H9 (cell line): ENCODE measurements around the gene HSPA9. TPM values are rescaled to one million over a fixed set of nuclear protein-coding genes. Genes with fewer than 3 reads are reported as not detected.

ENCODE experiments used
- DNase-seq: peaks from one replicate; pipeline ENCODE4 v3.0.0-alpha.2; 2017
- H2AFZ ChIP-seq: one replicate; pipeline ENCODE4 v1.6.1; 2013; ENCODE audit warnings: mild to moderate bottlenecking, low read length, control low read depth, moderate library complexity
- H2AK5ac ChIP-seq: 2 replicates; pipeline ENCODE4 v1.6.1; 2013; ENCODE audit warnings: low read length, control low read depth, mixed read lengths; ENCODE audit not compliant: insufficient read length
- H2BK120ac ChIP-seq: one replicate; pipeline ENCODE4 v1.6.1; 2013; ENCODE audit warnings: low read depth, mild to moderate bottlenecking, low read length, control low read depth, inconsistent platforms; ENCODE audit not compliant: poor library complexity, severe bottlenecking
- H2BK12ac ChIP-seq: 2 replicates; pipeline ENCODE4 v1.6.1; 2013; ENCODE audit warnings: low read length, control low read depth, mixed read lengths, low read depth; ENCODE audit not compliant: insufficient read length
- H2BK15ac ChIP-seq: 2 replicates; pipeline ENCODE4 v1.6.1; 2013; ENCODE audit warnings: low read depth, low read length, control low read depth
- H2BK20ac ChIP-seq: one replicate; pipeline ENCODE4 v1.6.1; 2013; ENCODE audit warnings: low read depth, mild to moderate bottlenecking, low read length, control low read depth, inconsistent platforms; ENCODE audit not compliant: poor library complexity, severe bottlenecking
- H2BK5ac ChIP-seq: 2 replicates; pipeline ENCODE4 v1.6.1; 2013; ENCODE audit warnings: low read length, control low read depth, mixed read lengths; ENCODE audit not compliant: insufficient read length
- H3K14ac ChIP-seq: 2 replicates; pipeline ENCODE4 v1.6.1; 2013; ENCODE audit warnings: low read length, control low read depth; ENCODE audit not compliant: insufficient read depth
- H3K18ac ChIP-seq: 2 replicates; pipeline ENCODE4 v1.6.1; 2013; ENCODE audit warnings: low read depth, mild to moderate bottlenecking, mixed read lengths, low read length, control low read depth; ENCODE audit not compliant: insufficient read length
- H3K23ac ChIP-seq: 2 replicates; pipeline ENCODE4 v1.6.1; 2013; ENCODE audit warnings: low read length, control low read depth, mixed read lengths, low read depth; ENCODE audit not compliant: insufficient read length
- H3K23me2 ChIP-seq: 2 replicates; pipeline ENCODE4 v1.6.1; 2013; ENCODE audit warnings: low read depth, mild to moderate bottlenecking, mixed read lengths, low read length, control low read depth; ENCODE audit not compliant: insufficient read length, poor library complexity, severe bottlenecking
- H3K27ac ChIP-seq: 2 replicates; pipeline ENCODE4 v1.5.1; 2013; ENCODE audit warnings: low read length, control low read depth, mixed read lengths, low read depth; ENCODE audit not compliant: insufficient read length
- H3K27me3 ChIP-seq: 2 replicates; pipeline ENCODE4 v1.6.1; 2013; ENCODE audit warnings: low read length, control low read depth, inconsistent platforms; ENCODE audit not compliant: insufficient read depth
- H3K4ac ChIP-seq: 2 replicates; pipeline ENCODE4 v1.6.1; 2013; ENCODE audit warnings: low read depth, mild to moderate bottlenecking, control low read depth, inconsistent platforms, low read length, moderate library complexity
- H3K4me1 ChIP-seq: 2 replicates; pipeline ENCODE4 v1.6.1; 2013; ENCODE audit warnings: low read length, control low read depth, inconsistent platforms; ENCODE audit not compliant: insufficient read depth
- H3K4me2 ChIP-seq: 2 replicates; pipeline ENCODE4 v1.6.1; 2013; ENCODE audit warnings: low read length, control low read depth, mixed read lengths; ENCODE audit not compliant: insufficient read length, insufficient read depth
- H3K56ac ChIP-seq: 2 replicates; pipeline ENCODE4 v1.6.1; 2013; ENCODE audit warnings: low read depth, mild to moderate bottlenecking, mixed read lengths, low read length, control low read depth; ENCODE audit not compliant: insufficient read length
- H3K79me1 ChIP-seq: 2 replicates; pipeline ENCODE4 v1.6.1; 2013; ENCODE audit warnings: low read depth, mild to moderate bottlenecking, moderate library complexity, low read length, control low read depth, inconsistent platforms; ENCODE audit not compliant: insufficient read depth, poor library complexity, severe bottlenecking
- H3K79me2 ChIP-seq: 2 replicates; pipeline ENCODE4 v1.6.1; 2013; ENCODE audit warnings: low read length, control low read depth, inconsistent platforms; ENCODE audit not compliant: insufficient read depth
- H3K9ac ChIP-seq: 2 replicates; pipeline ENCODE4 v1.6.1; 2013; ENCODE audit warnings: low read length, control low read depth, mixed read lengths; ENCODE audit not compliant: insufficient read length; ENCODE audit errors: extremely low read depth
- H3K9me3 ChIP-seq: one replicate; pipeline ENCODE4 v1.6.1; 2013; ENCODE audit warnings: low read depth, low read length, inconsistent platforms; ENCODE audit not compliant: control insufficient read depth
- H3T11ph ChIP-seq: one replicate; pipeline ENCODE4 v1.6.1; 2013; ENCODE audit warnings: mild to moderate bottlenecking, low read length, control low read depth, inconsistent platforms
- H4K20me1 ChIP-seq: one replicate; pipeline ENCODE4 v1.6.1; 2013; ENCODE audit not compliant: control insufficient read depth, insufficient read length, insufficient read depth
- H4K5ac ChIP-seq: 2 replicates; pipeline ENCODE4 v1.6.1; 2013; ENCODE audit warnings: low read depth, mild to moderate bottlenecking, mixed read lengths, low read length, control low read depth; ENCODE audit not compliant: insufficient read length
- H4K8ac ChIP-seq: replicated peaks from 2 replicates; pipeline ENCODE4 v1.6.1; 2013; ENCODE audit warnings: low read length, control low read depth, mixed read lengths, low read depth; ENCODE audit not compliant: insufficient read length
- H4K91ac ChIP-seq: 2 replicates; pipeline ENCODE4 v1.6.1; 2013; ENCODE audit warnings: low read depth, mild to moderate bottlenecking, moderate library complexity, mixed read lengths, low read length, control low read depth; ENCODE audit not compliant: insufficient read length
- H3K27ac Mint-ChIP-seq, 3 experiments: 2 replicates in 2 of 3; 3 replicates in 1 of 3; pipeline ENCODE4 v1.8.0; 2020 to 2021; ENCODE audit warnings: mixed read lengths in 3 of 3, mild to moderate bottlenecking in 1 of 3, moderate library complexity in 1 of 3
- H3K27me3 Mint-ChIP-seq: 2 replicates; pipeline ENCODE4 v1.8.0; 2021; ENCODE audit warnings: low read depth, mild to moderate bottlenecking, moderate library complexity, mixed read lengths
- H3K36me3 Mint-ChIP-seq, 3 experiments: 2 replicates in 2 of 3; 3 replicates in 1 of 3; pipeline ENCODE4 v1.8.0; 2020 to 2021; ENCODE audit warnings: low read depth in 3 of 3, mixed read lengths in 3 of 3; ENCODE audit not compliant: insufficient read depth in 1 of 3
- H3K4me1 Mint-ChIP-seq, 2 experiments: 2 replicates each; pipeline ENCODE4 v1.8.0; 2020; ENCODE audit warnings: mixed read lengths in 2 of 2
- H3K4me3 Mint-ChIP-seq, 2 experiments: 2 replicates in 1 of 2; 3 replicates in 1 of 2; pipeline ENCODE4 v1.8.0; 2020 to 2021; ENCODE audit warnings: mild to moderate bottlenecking in 2 of 2, mixed read lengths in 2 of 2, moderate library complexity in 1 of 2
- H3K9me3 Mint-ChIP-seq, 2 experiments: 2 replicates in 1 of 2; 3 replicates in 1 of 2; pipeline ENCODE4 v1.8.0; 2020; ENCODE audit warnings: mild to moderate bottlenecking in 2 of 2, mixed read lengths in 2 of 2, moderate library complexity in 1 of 2
- CTCF ChIP-seq: fragments of 200-600 bp; sonication (generic); conservative IDR thresholded peaks from 3 replicates; pipeline ENCODE4 v1.8.0; 2021; ENCODE audit warnings: antibody characterized with exemption, mild to moderate bottlenecking
- WGBS: extraction: QIAGEN DNeasy Blood & Tissue Kit; methylation state at CpG from one replicate; pipeline ENCODE4 v1.1.7; 2013; ENCODE audit warnings: missing lambda C conversion rate, low lambda C conversion rate, mixed read lengths; ENCODE audit not compliant: insufficient read length; ENCODE audit errors: extremely low coverage; 5-methylcytosine and 5-hydroxymethylcytosine counted together
- total RNA-seq: library from RNA; stranded (reverse); gene quantifications from 2 replicates; pipeline ENCODE4 v1.2.1, GENCODE V29; 2021

HSPA9 gene
- total RNA-seq, 1 experiment from 2014 or later, result 397 TPM

DNA sequence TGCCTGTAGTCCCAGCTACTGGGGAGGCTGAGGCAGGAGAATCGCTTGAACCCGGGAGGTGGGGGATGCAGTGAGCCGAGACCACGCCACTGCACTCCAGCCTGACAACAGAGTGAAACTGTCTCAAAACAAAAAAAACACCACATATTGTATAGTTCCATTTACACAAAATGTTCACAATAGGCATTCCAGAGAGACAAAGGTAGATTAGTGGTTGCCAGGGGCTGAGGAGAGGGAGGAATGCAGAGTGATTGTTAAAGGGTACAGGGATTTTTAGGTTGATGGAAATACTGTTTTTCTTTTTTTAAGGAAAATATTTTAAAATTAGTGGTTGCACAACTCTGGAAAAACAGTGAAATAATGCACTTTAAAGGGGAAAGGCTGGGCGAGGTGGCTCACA lies 51.8 kb downstream of the HSPA9 start:
- Histone ChIP-seq H2AK5ac (no peak overlapping the region), H2BK12ac (no peak overlapping the region), H3K9me3 (no peaks in the 10 kb centered on the region), H3K23ac (no peak overlapping the region), H3K79me1 (peaks cover 18% of the 10 kb centered on the region), H2BK20ac (no peak overlapping the region), H3K4me1 (no peaks in the 10 kb centered on the region), H3K23me2 (no peaks in the 10 kb centered on the region), H3K56ac (no peak overlapping the region), H2BK5ac (no peak overlapping the region), H4K5ac (no peak overlapping the region), H2BK120ac (no peak overlapping the region), H3K79me2 (peaks cover 32% of the 10 kb centered on the region), H2AFZ (no peak overlapping the region), H3K9ac (no peak overlapping the region), H3T11ph (no peak overlapping the region), H2BK15ac (no peak overlapping the region), H4K91ac (no peak overlapping the region), H3K14ac (no peak overlapping the region), H3K27ac (no peak overlapping the region), H4K20me1 (no peaks in the 10 kb centered on the region), H3K4ac (no peak overlapping the region), H4K8ac (no peak overlapping the region), H3K4me2 (no peak overlapping the region), H3K27me3 (no peaks in the 10 kb centered on the region), H3K18ac (no peak overlapping the region)
- no CpG with 5 or more reads among the region's 5 CpGs for WGBS
- Mint-ChIP-seq H3K4me1 (peaks cover 5 to 8% of the 10 kb centered on the region in 2 experiments), H3K4me3 (no peak overlapping the region), H3K27ac (peak overlapping the region in 2 of 3 experiments; percentile 34 to 86; a peak in 4 of 7 replicates), H3K36me3 (peaks cover 2 to 29% (median 18%) of the 10 kb centered on the region in 3 experiments; a peak in 6 of 7 replicates), H3K9me3 (no peaks in the 10 kb centered on the region), H3K27me3 (no peaks in the 10 kb centered on the region)
- DNase-seq, result no peak
- TF ChIP-seq CTCF, result no peak
